GM12864 (cell line): Measurements from ENCODE around the gene BSPH1.
A peak's percentile ranks its signal among the peaks of the same experiment; 100 is the strongest.

Experiments used
- DNase-seq: peaks from one replicate; pipeline ENCODE4 v3.0.0-alpha.2; 2011; ENCODE audit warnings: low read depth
- H3K4me3 ChIP-seq: 2 replicates; pipeline ENCODE4 v1.5.1; 2011; ENCODE audit warnings: mild to moderate bottlenecking, low read depth, low read length, control low read depth
- CTCF ChIP-seq: IDR thresholded peaks from 2 replicates; pipeline ENCODE4 v1.5.1; 2011; ENCODE audit warnings: low read depth, mild to moderate bottlenecking, moderate library complexity, low read length, control low read depth, inconsistent platforms; ENCODE audit errors: missing control alignments

Gene BSPH1

GRCh38 chr19:48023011-48023410 lies 31.0 kb upstream of the BSPH1 start:
- no peak for DNase-seq
- H3K4me3 ChIP-seq: no peak overlapping the region
- TF ChIP-seq CTCF: no peak

- DNase-seq: no peak
- TF ChIP-seq CTCF: no peak
Measured at GRCh38 chr19:48020686-48021085, 28.7 kb upstream of the BSPH1 start.

GRCh38 chr19:48010932-48011758 lies 19.2 kb upstream of the BSPH1 start:
- H3K4me3 ChIP-seq: no peak overlapping the region
- TF ChIP-seq CTCF: no peak
- DNase-seq: no peak

More at GRCh38 chr19:48020686-48021085, 28.7 kb upstream of the BSPH1 start:
- no peak overlapping the region for H3K4me3 ChIP-seq

- no peak for DNase-seq
- TF ChIP-seq CTCF: peak; percentile 43
- H3K4me3 ChIP-seq: no peak overlapping the region
Measured at GRCh38 chr19:48006762-48007161, 14.8 kb upstream of the BSPH1 start.

- TF ChIP-seq CTCF: no peak
- H3K4me3 ChIP-seq: no peak overlapping the region
- no peak for DNase-seq
Measured at GRCh38 chr19:48004236-48004635, 12.3 kb upstream of the BSPH1 start.

- no peak for TF ChIP-seq CTCF
- no peak overlapping the region for H3K4me3 ChIP-seq
- no peak for DNase-seq
Measured at GRCh38 chr19:48000846-48001245, 8.9 kb upstream of the BSPH1 start.

- H3K4me3 ChIP-seq: no peak overlapping the region
- no peak for DNase-seq
- TF ChIP-seq CTCF: no peak
Measured at GRCh38 chr19:47998800-47999199, 6.8 kb upstream of the BSPH1 start.
